OCI-LY7 (cell line): ENCODE measurements around the gene AKAP13.

Source experiments
- EZH2phosphoT487 ChIP-seq: fragments of 200-600 bp; sonication (generic); IDR thresholded peaks from 2 replicates; pipeline ENCODE4 v1.6.1; 2018; ENCODE audit warnings: low read depth, borderline replicate concordance, mild to moderate bottlenecking, mixed run types, antibody characterized with exemption, low read length, moderate library complexity, mixed read lengths
- TF ChIP-seq, protein P1 (sequence below): fragments of 200-600 bp; sonication (generic); conservative IDR thresholded peaks from 2 replicates; pipeline ENCODE4 v1.5.1; 2014; ENCODE audit warnings: mild to moderate bottlenecking, antibody characterized with exemption, low read length, moderate library complexity, mixed read lengths

DNA sequence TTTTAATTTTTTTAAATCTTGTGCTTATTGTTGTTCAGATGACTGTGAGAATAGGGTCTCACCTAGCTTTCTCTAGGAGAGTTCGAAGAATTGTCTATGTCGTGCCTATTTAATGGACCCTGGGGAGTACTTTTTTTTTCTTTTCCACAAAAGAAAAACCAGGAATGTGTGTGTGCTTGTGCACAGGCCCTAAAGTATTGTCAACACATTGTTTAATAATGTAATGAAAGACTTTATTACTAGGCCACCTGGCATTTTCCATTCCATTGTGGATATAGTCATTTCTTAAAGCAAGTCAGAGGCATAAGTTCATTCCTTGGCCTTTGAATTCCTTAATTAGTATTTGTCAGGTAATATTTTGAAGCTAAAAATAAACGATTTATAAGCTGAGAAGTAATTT lies 278.4 kb downstream of the AKAP13 start:
- no peak for TF ChIP-seq EZH2phosphoT487
- TF ChIP-seq, protein P1, sequence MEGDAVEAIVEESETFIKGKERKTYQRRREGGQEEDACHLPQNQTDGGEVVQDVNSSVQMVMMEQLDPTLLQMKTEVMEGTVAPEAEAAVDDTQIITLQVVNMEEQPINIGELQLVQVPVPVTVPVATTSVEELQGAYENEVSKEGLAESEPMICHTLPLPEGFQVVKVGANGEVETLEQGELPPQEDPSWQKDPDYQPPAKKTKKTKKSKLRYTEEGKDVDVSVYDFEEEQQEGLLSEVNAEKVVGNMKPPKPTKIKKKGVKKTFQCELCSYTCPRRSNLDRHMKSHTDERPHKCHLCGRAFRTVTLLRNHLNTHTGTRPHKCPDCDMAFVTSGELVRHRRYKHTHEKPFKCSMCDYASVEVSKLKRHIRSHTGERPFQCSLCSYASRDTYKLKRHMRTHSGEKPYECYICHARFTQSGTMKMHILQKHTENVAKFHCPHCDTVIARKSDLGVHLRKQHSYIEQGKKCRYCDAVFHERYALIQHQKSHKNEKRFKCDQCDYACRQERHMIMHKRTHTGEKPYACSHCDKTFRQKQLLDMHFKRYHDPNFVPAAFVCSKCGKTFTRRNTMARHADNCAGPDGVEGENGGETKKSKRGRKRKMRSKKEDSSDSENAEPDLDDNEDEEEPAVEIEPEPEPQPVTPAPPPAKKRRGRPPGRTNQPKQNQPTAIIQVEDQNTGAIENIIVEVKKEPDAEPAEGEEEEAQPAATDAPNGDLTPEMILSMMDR: no peak
